H1 (cell line): ENCODE measurements around the gene RARRES1. TPM values are rescaled to one million over a fixed set of nuclear protein-coding genes. Genes with fewer than 3 reads are reported as not detected.

Experiments
- CTCF ChIA-PET: fragments of 300-600 bp; sonication (Branson Sonifier 250); formaldehyde crosslinking; loops from one replicate; lab custom pipeline; 2021; ENCODE audit not compliant: partially characterized antibody; lab: Charles Lee
- POLR2A ChIA-PET: fragments of 300-600 bp; sonication (Branson Sonifier 250); formaldehyde crosslinking; loops from one replicate; lab custom pipeline; 2021; ENCODE audit warnings: inconsistent platforms; ENCODE audit not compliant: partially characterized antibody; lab: Charles Lee
- DNase-seq, 2 experiments: peaks; one replicate each; pipeline versions ENCODE4 v3.0.0 to v3.0.0-alpha.2; 2010 to 2022; ENCODE audit warnings: low spot score in 2 of 2, low read depth in 1 of 2, mixed read lengths in 1 of 2
- FAIRE-seq: peaks from 2 replicates; lab custom pipeline; 2011; peaks lifted over from hg19 to GRCh38; lab: Jason Lieb, UNC
- H2AFZ ChIP-seq: 2 replicates; pipeline ENCODE4 v1.8.1; 2012; ENCODE audit warnings: low read length, inconsistent platforms
- H2AK5ac ChIP-seq: 2 replicates; pipeline ENCODE4 v1.6.1; 2013; ENCODE audit warnings: low read depth, low read length
- H2BK120ac ChIP-seq: replicated peaks from 2 replicates; pipeline ENCODE3; 2013; ENCODE audit warnings: low read depth, low read length, inconsistent platforms
- H2BK12ac ChIP-seq: 2 replicates; pipeline ENCODE4 v1.6.1; 2013; ENCODE audit warnings: low read depth, low read length
- H2BK15ac ChIP-seq: 2 replicates; pipeline ENCODE4 v1.6.1; 2013; ENCODE audit warnings: low read length
- H2BK20ac ChIP-seq: 2 replicates; pipeline ENCODE4 v1.6.1; 2013; ENCODE audit warnings: low read length
- H2BK5ac ChIP-seq: 2 replicates; pipeline ENCODE4 v1.6.1; 2013; ENCODE audit warnings: low read depth, low read length
- H3K14ac ChIP-seq: 2 replicates; pipeline ENCODE4 v1.6.1; 2013; ENCODE audit warnings: inconsistent platforms; ENCODE audit not compliant: insufficient read length
- H3K18ac ChIP-seq: 2 replicates; pipeline ENCODE4 v1.6.1; 2013; ENCODE audit warnings: low read length; ENCODE audit errors: extremely low read depth
- H3K23ac ChIP-seq: 2 replicates; pipeline ENCODE4 v1.6.1; 2013; ENCODE audit warnings: inconsistent platforms; ENCODE audit not compliant: insufficient read length
- H3K23me2 ChIP-seq: 2 replicates; pipeline ENCODE4 v1.6.1; 2013; ENCODE audit warnings: low read depth, low read length
- H3K27ac ChIP-seq: 2 replicates; pipeline ENCODE4 v1.6.1; 2011; ENCODE audit warnings: low read depth, low read length, inconsistent platforms
- H3K27me3 ChIP-seq, 4 experiments: replicated peaks in 1 of 4; 1 replicate in 1 of 4; 2 replicates in 3 of 4; pipeline versions ENCODE4 v1.6.1 to v1.8.1; 2011 to 2013; ENCODE audit warnings: low read length in 3 of 4, mild to moderate bottlenecking in 3 of 4, inconsistent platforms in 2 of 4, mixed read lengths in 2 of 4, moderate library complexity in 1 of 4; ENCODE audit not compliant: control insufficient read depth in 3 of 4, insufficient read depth in 3 of 4; ENCODE audit errors: extremely low read depth in 1 of 4
- H3K36me3 ChIP-seq, 4 experiments: 2 replicates each; pipeline versions ENCODE4 v1.6.1 to v1.8.1; 2011 to 2013; ENCODE audit warnings: mild to moderate bottlenecking in 4 of 4, low read length in 3 of 4, moderate library complexity in 2 of 4, control low read depth in 1 of 4, inconsistent platforms in 1 of 4; ENCODE audit not compliant: insufficient read depth in 4 of 4, control insufficient read depth in 2 of 4
- H3K4ac ChIP-seq: replicated peaks from 2 replicates; pipeline ENCODE3; 2013; ENCODE audit warnings: low read length, low read depth, mixed read lengths, inconsistent platforms; ENCODE audit not compliant: insufficient read length
- H3K4me1 ChIP-seq, 4 experiments: replicated peaks in 1 of 4; 1 replicate in 1 of 4; 2 replicates in 3 of 4; pipeline versions ENCODE4 v1.6.1 to v1.8.1; 2011 to 2013; ENCODE audit warnings: low read length in 3 of 4, inconsistent platforms in 2 of 4, mixed read lengths in 1 of 4; ENCODE audit not compliant: insufficient read depth in 4 of 4, control insufficient read depth in 3 of 4
- H3K4me2 ChIP-seq, 2 experiments: 2 replicates each; pipeline versions ENCODE4 v1.6.1 to v1.8.1; 2011 to 2013; ENCODE audit warnings: low read depth in 2 of 2, low read length in 2 of 2, control low read depth in 1 of 2, inconsistent platforms in 1 of 2, mild to moderate bottlenecking in 1 of 2; ENCODE audit not compliant: insufficient read depth in 1 of 2
- H3K4me3 ChIP-seq, 4 experiments: fragments of 200-600, 300-600 bp in 1 of 4; sonication (generic), shearing (Covaris generic), sonication (Bioruptor Twin) in 1 of 4; 2 replicates each; pipeline versions ENCODE4 v1.5.1 to v1.8.1; 2011 to 2016; ENCODE audit warnings: low read length in 4 of 4, low read depth in 3 of 4, control low read depth in 2 of 4, inconsistent platforms in 2 of 4, mild to moderate bottlenecking in 2 of 4, mixed read lengths in 1 of 4, moderate library complexity in 1 of 4; ENCODE audit not compliant: insufficient read depth in 2 of 4; ENCODE audit errors: extremely low read depth in 1 of 4
- H3K56ac ChIP-seq: replicated peaks from 2 replicates; pipeline ENCODE3; 2013; ENCODE audit warnings: low read depth, mild to moderate bottlenecking, mixed read lengths, low read length, inconsistent platforms; ENCODE audit not compliant: insufficient read length
- H3K79me1 ChIP-seq: 2 replicates; pipeline ENCODE4 v1.6.1; 2013; ENCODE audit warnings: low read depth, low read length, control low read depth
- H3K79me2 ChIP-seq, 2 experiments: 2 replicates each; pipeline versions ENCODE4 v1.6.1 to v1.8.1; 2012 to 2013; ENCODE audit warnings: low read length in 2 of 2, mild to moderate bottlenecking in 2 of 2, inconsistent platforms in 1 of 2; ENCODE audit not compliant: insufficient read depth in 2 of 2, control insufficient read depth in 1 of 2
- H3K9ac ChIP-seq, 4 experiments: replicated peaks in 1 of 4; 1 replicate in 1 of 4; 2 replicates in 3 of 4; pipeline versions ENCODE4 v1.6.1 to v1.8.1; 2011 to 2013; ENCODE audit warnings: low read depth in 3 of 4, low read length in 3 of 4, control low read depth in 2 of 4, mild to moderate bottlenecking in 2 of 4, moderate library complexity in 2 of 4, inconsistent platforms in 1 of 4; ENCODE audit errors: extremely low read depth in 1 of 4
- H3K9me3 ChIP-seq, 2 experiments: 2 replicates each; pipeline versions ENCODE4 v1.6.1 to v1.8.1; 2012 to 2013; ENCODE audit warnings: mild to moderate bottlenecking in 2 of 2, moderate library complexity in 2 of 2, control low read depth in 1 of 2, inconsistent platforms in 1 of 2, low read depth in 1 of 2, low read length in 1 of 2, mixed read lengths in 1 of 2; ENCODE audit not compliant: insufficient read depth in 2 of 2
- H4K20me1 ChIP-seq, 2 experiments: replicated peaks in 1 of 2; 2 replicates each; pipeline versions ENCODE3 to v1.8.1; 2011 to 2013; ENCODE audit warnings: inconsistent platforms in 2 of 2, low read length in 2 of 2, mild to moderate bottlenecking in 1 of 2; ENCODE audit not compliant: insufficient read depth in 2 of 2, control insufficient read depth in 1 of 2
- H4K5ac ChIP-seq: 2 replicates; pipeline ENCODE4 v1.6.1; 2013; ENCODE audit warnings: low read length, low read depth, mixed read lengths, inconsistent platforms; ENCODE audit not compliant: insufficient read length
- H4K8ac ChIP-seq: 2 replicates; pipeline ENCODE4 v1.8.0; 2013; ENCODE audit warnings: mild to moderate bottlenecking, moderate library complexity, low read length, inconsistent platforms; ENCODE audit not compliant: insufficient read depth; ENCODE audit errors: extremely low read depth
- H4K91ac ChIP-seq: replicated peaks from 2 replicates; pipeline ENCODE3; 2013; ENCODE audit warnings: low read length, mixed read lengths, inconsistent platforms; ENCODE audit not compliant: insufficient read length
- FOSL1 ChIP-seq: IDR thresholded peaks from 2 replicates; pipeline ENCODE4 v1.6.1; 2011; ENCODE audit warnings: mild to moderate bottlenecking, low read depth, low read length, moderate library complexity; ENCODE audit not compliant: insufficient read depth
- RXRA ChIP-seq: IDR thresholded peaks from 2 replicates; pipeline ENCODE4 v1.6.1; 2011; ENCODE audit warnings: low read depth, mild to moderate bottlenecking, low read length, moderate library complexity; ENCODE audit not compliant: insufficient read depth
- SIX5 ChIP-seq: IDR thresholded peaks from 2 replicates; pipeline ENCODE4 v1.6.1; 2011; ENCODE audit warnings: mild to moderate bottlenecking, low read depth, low read length
- SP1 ChIP-seq: IDR thresholded peaks from 2 replicates; pipeline ENCODE4 v1.6.1; 2011; ENCODE audit warnings: low read depth, low read length
- TCF12 ChIP-seq: IDR thresholded peaks from 2 replicates; pipeline ENCODE4 v1.6.1; 2011; ENCODE audit warnings: low read depth, mild to moderate bottlenecking, low read length
- polyA plus RNA-seq, 7 experiments: library from polyadenylated mRNA; depleted of rRNA in 3 of 7; stranded (reverse) in 5 of 7; unstranded in 2 of 7; fragments of >200 nt in 5 of 7; fragments of 200-250 nt in 2 of 7; gene quantifications; 1 replicate in 5 of 7; 2 replicates in 1 of 7; 4 replicates in 1 of 7; pipeline versions ENCODE4 v1.2.1 to v1.2.3, GENCODE V29; 2011 to 2013; ENCODE audit warnings: missing spikeins in 2 of 7, mixed read lengths in 2 of 7
- total RNA-seq: library from RNA; stranded (reverse); fragmentation: NEBNext Ultra II Directional; extraction: Animal tissue kit (Norgen Biotek cat#: 25700); gene quantifications from 2 replicates; pipeline ENCODE4 v1.2.1, GENCODE V29; 2021

Gene RARRES1
- total and polyA plus RNA-seq, 2 of the 8 experiments (the other 6 are each of a cell fraction or from before 2014, with no cell fraction given) = 0.26 to 0.71 TPM

GRCh38 chr3:158700559-158700958 lies 31.7 kb downstream of the RARRES1 start:
- Histone ChIP-seq H4K20me1 (peaks cover 0 to 2% of the 10 kb centered on the region in 2 experiments), H4K8ac (no peak overlapping the region), H2BK120ac (no peak overlapping the region), H3K14ac (no peak overlapping the region), H3K23ac (no peak overlapping the region), H3K23me2 (no peaks in the 10 kb centered on the region), H3K18ac (no peak overlapping the region), H3K4me3 (no peak overlapping the region), H4K5ac (no peak overlapping the region), H3K36me3 (no peaks in the 10 kb centered on the region; a peak in 1 of 8 replicates), H3K27ac (no peak overlapping the region), H3K79me2 (no peaks in the 10 kb centered on the region), H3K79me1 (no peaks in the 10 kb centered on the region), H3K4me1 (no peaks in the 10 kb centered on the region), H2BK5ac (no peak overlapping the region), H2BK12ac (no peak overlapping the region), H3K27me3 (peaks cover 0 to under 1% (median 0%) of the 10 kb centered on the region in 4 experiments; a peak in 1 of 7 replicates), H3K4me2 (no peak overlapping the region), H3K56ac (no peak overlapping the region), H2AK5ac (no peak overlapping the region), H2BK20ac (no peak overlapping the region), H2AFZ (no peak overlapping the region), H3K9ac (no peak overlapping the region), H2BK15ac (no peak overlapping the region), H3K9me3 (no peaks in the 10 kb centered on the region), H4K91ac (no peak overlapping the region), H3K4ac (no peak overlapping the region)
- CTCF ChIA-PET = interaction anchor here (1.3 to 1.4 kb wide), 2 partner anchors 13 to 56 kb away, joined by 3 to 6 read pairs; partner anchors contain the start of gene GFM1
- DNase-seq (no peak), FAIRE-seq (no peak)
- POLR2A ChIA-PET = no interaction called here
- TF ChIP-seq TCF12 (no peak), SIX5 (no peak), FOSL1 (no peak), RXRA (no peak), SP1 (no peak)
